Neural progenitor cell (in vitro differentiated cells): ENCODE results near the gene FOXL2NB. TPM values are rescaled to one million over a fixed set of nuclear protein-coding genes. Genes with fewer than 3 reads are reported as not detected.

ENCODE experiments used
- DNase-seq: peaks from one replicate; pipeline ENCODE4 v3.0.0-alpha.2; 2016; ENCODE audit warnings: low spot score
- H2AFZ ChIP-seq: fragments of 200-600 bp; sonication (generic); replicated peaks from 2 replicates; pipeline ENCODE4 v1.6.1; 2016; ENCODE audit warnings: antibody characterized with exemption
- H3F3A ChIP-seq: fragments of 200-600 bp; sonication (generic); 2 replicates; pipeline ENCODE4 v1.6.1; 2016; ENCODE audit warnings: antibody characterized with exemption, low read depth
- H3K27ac ChIP-seq: fragments of 200-600 bp; sonication (generic); 2 replicates; pipeline ENCODE4 v1.5.1; 2016; ENCODE audit warnings: mild to moderate bottlenecking
- H3K27me3 ChIP-seq: fragments of 200-600 bp; sonication (generic); 2 replicates; pipeline ENCODE4 v1.6.1; 2016; ENCODE audit warnings: mild to moderate bottlenecking, moderate library complexity
- H3K36me3 ChIP-seq: fragments of 200-600 bp; sonication (generic); 2 replicates; pipeline ENCODE4 v1.5.1; 2016
- H3K4me1 ChIP-seq: fragments of 200-600 bp; sonication (generic); 2 replicates; pipeline ENCODE4 v1.6.1; 2016; ENCODE audit warnings: mixed run types
- H3K4me2 ChIP-seq: fragments of 200-600 bp; sonication (generic); 2 replicates; pipeline ENCODE4 v1.6.1; 2016
- H3K4me3 ChIP-seq: fragments of 200-600 bp; sonication (generic); 2 replicates; pipeline ENCODE4 v1.5.1; 2016
- H3K79me2 ChIP-seq: fragments of 200-600 bp; sonication (generic); 2 replicates; pipeline ENCODE4 v1.6.1; 2016; ENCODE audit warnings: low read depth
- H3K9ac ChIP-seq: fragments of 200-600 bp; sonication (generic); 2 replicates; pipeline ENCODE4 v1.6.1; 2016
- H3K9me3 ChIP-seq: fragments of 200-600 bp; sonication (generic); 2 replicates; pipeline ENCODE4 v1.5.1; 2016; ENCODE audit warnings: low read depth
- H4K20me1 ChIP-seq: fragments of 200-600 bp; sonication (generic); 2 replicates; pipeline ENCODE4 v1.6.1; 2016; ENCODE audit warnings: low read depth
- H3K27ac Mint-ChIP-seq: 3 replicates; pipeline ENCODE4 v1.8.0; 2021; ENCODE audit warnings: mixed read lengths
- H3K27me3 Mint-ChIP-seq: 2 replicates; pipeline ENCODE4 v1.8.0; 2022; ENCODE audit warnings: low read depth, mild to moderate bottlenecking, inconsistent platforms, moderate library complexity, mixed read lengths; ENCODE audit not compliant: insufficient read depth
- H3K36me3 Mint-ChIP-seq: 3 replicates; pipeline ENCODE4 v1.8.0; 2021; ENCODE audit warnings: mixed read lengths
- H3K4me1 Mint-ChIP-seq: 3 replicates; pipeline ENCODE4 v1.8.0; 2021; ENCODE audit warnings: mixed read lengths
- H3K4me3 Mint-ChIP-seq: 3 replicates; pipeline ENCODE4 v1.8.0; 2021; ENCODE audit warnings: mild to moderate bottlenecking, moderate library complexity, mixed read lengths
- H3K9me3 Mint-ChIP-seq: 3 replicates; pipeline ENCODE4 v1.8.0; 2020; ENCODE audit warnings: mixed read lengths
- CTCF ChIP-seq: fragments of 200-600 bp; sonication (generic); IDR thresholded peaks from 2 replicates; pipeline ENCODE4 v1.5.1; 2017; ENCODE audit warnings: antibody characterized with exemption, mild to moderate bottlenecking
- EZH2 ChIP-seq: fragments of 200-600 bp; sonication (generic); IDR thresholded peaks from 2 replicates; pipeline ENCODE4 v1.6.1; 2017; ENCODE audit warnings: antibody characterized with exemption, mild to moderate bottlenecking, moderate library complexity
- EZH2phosphoT487 ChIP-seq: fragments of 200-600 bp; sonication (generic); IDR thresholded peaks from 2 replicates; pipeline ENCODE4 v1.6.1; 2017; ENCODE audit warnings: antibody characterized with exemption
- total RNA-seq: library from RNA; depleted of rRNA; stranded (reverse); fragments of >200 nt; gene quantifications from 2 replicates; pipeline ENCODE4 v1.2.3, GENCODE V29; 2015; ENCODE audit warnings: low replicate concordance

FOXL2NB gene
- total RNA-seq, 1 donor from 2014 or later, result 0.09 TPM

- H3K27ac Mint-ChIP-seq, result no peak overlapping the region
- Histone ChIP-seq H3K36me3 (no peaks in the 10 kb centered on the region), H3K9ac (no peak overlapping the region), H3K4me1 (no peaks in the 10 kb centered on the region), H3K4me3 (no peak overlapping the region), H3K4me2 (no peak overlapping the region), H3K9me3 (no peaks in the 10 kb centered on the region), H3K79me2 (no peaks in the 10 kb centered on the region), H3F3A (no peaks in the 10 kb centered on the region), H2AFZ (no peak overlapping the region), H3K27ac (no peak overlapping the region), H3K27me3 (peaks cover 12% of the 10 kb centered on the region), H4K20me1 (no peaks in the 10 kb centered on the region)
- TF ChIP-seq CTCF (no peak), EZH2phosphoT487 (no peak), EZH2 (no peak)
- H3K4me3 Mint-ChIP-seq, result no peak overlapping the region
- H3K4me1 Mint-ChIP-seq, result peaks cover 5% of the 10 kb centered on the region
- peaks cover 8% of the 10 kb centered on the region for H3K27me3 Mint-ChIP-seq
- H3K9me3 Mint-ChIP-seq, result no peaks in the 10 kb centered on the region
- H3K36me3 Mint-ChIP-seq, result no peaks in the 10 kb centered on the region
- DNase-seq, result no peak
These were observed 34.8 kb upstream of the FOXL2NB start for GRCh38 chr3:138912237-138912636.

- no peaks in the 10 kb centered on the region for H3K79me2 ChIP-seq
- no peaks in the 10 kb centered on the region for H3K9me3 ChIP-seq
- no peaks in the 10 kb centered on the region for H3F3A ChIP-seq
- no peaks in the 10 kb centered on the region for H3K4me1 ChIP-seq
- H4K20me1 ChIP-seq, result no peaks in the 10 kb centered on the region
- no peak overlapping the region for H3K4me2 ChIP-seq
- H3K36me3 ChIP-seq, result no peaks in the 10 kb centered on the region
- DNase-seq, result no peak
- Mint-ChIP-seq H3K36me3 (no peaks in the 10 kb centered on the region), H3K27ac (no peak overlapping the region), H3K27me3 (peaks cover 11% of the 10 kb centered on the region), H3K9me3 (no peaks in the 10 kb centered on the region), H3K4me3 (no peak overlapping the region), H3K4me1 (peaks cover 5% of the 10 kb centered on the region)
- no peak overlapping the region for H2AFZ ChIP-seq
- H3K27ac ChIP-seq, result no peak overlapping the region
- H3K9ac ChIP-seq, result no peak overlapping the region
- H3K27me3 ChIP-seq, result peaks cover 15% of the 10 kb centered on the region
- H3K4me3 ChIP-seq, result no peak overlapping the region
- TF ChIP-seq EZH2phosphoT487, result no peak
- TF ChIP-seq CTCF, result no peak
- no peak for TF ChIP-seq EZH2
These were observed 33.3 kb upstream of the FOXL2NB start for GRCh38 chr3:138913766-138914165.

- Histone ChIP-seq H3K27me3 (peaks cover 15% of the 10 kb centered on the region), H3K27ac (no peak overlapping the region), H3K4me3 (peak overlapping the region; percentile 87), H3K4me1 (no peaks in the 10 kb centered on the region), H3K4me2 (peak overlapping the region; percentile 86), H3K79me2 (no peaks in the 10 kb centered on the region), H3F3A (no peaks in the 10 kb centered on the region), H3K9ac (no peak overlapping the region), H2AFZ (peak overlapping the region; percentile 85), H4K20me1 (no peaks in the 10 kb centered on the region), H3K36me3 (no peaks in the 10 kb centered on the region), H3K9me3 (no peaks in the 10 kb centered on the region)
- Mint-ChIP-seq H3K9me3 (no peaks in the 10 kb centered on the region), H3K27ac (peak overlapping the region; percentile 7), H3K4me1 (peaks cover 5% of the 10 kb centered on the region), H3K36me3 (no peaks in the 10 kb centered on the region), H3K27me3 (peaks cover 11% of the 10 kb centered on the region), H3K4me3 (peak overlapping the region; percentile 89)
- TF ChIP-seq EZH2 (no peak), EZH2phosphoT487 (no peak), CTCF (no peak)
- no peak for DNase-seq
These were observed 32.0 kb upstream of the FOXL2NB start for GRCh38 chr3:138914870-138915502.
